ENCODE measurements around the gene RIMS4. TPM values are rescaled to one million over a fixed set of nuclear protein-coding genes. Genes with fewer than 3 reads are reported as not detected.
A peak's percentile ranks its signal among the peaks of the same experiment; 100 is the strongest.

Gene RIMS4
- total RNA-seq, 4 donors from 2014 or later, result 0.62 to 1.2 (median 0.64) TPM; not detected in 1

GRCh38 chr20:44756011-44756688, 54.2 kb downstream of the RIMS4 start:
- Histone ChIP-seq H3K27me3 (peaks cover under 1% of the 10 kb centered on the region), H3K9me3 (no peaks in the 10 kb centered on the region), H3K36me3 (no peaks in the 10 kb centered on the region), H3K4me3 (no peak overlapping the region), H3K4me1 (no peaks in the 10 kb centered on the region), H3K27ac (no peak overlapping the region)
- TF ChIP-seq EP300 (IDR thresholded peaks at IDR 0.05), result no peak
- no peak for TF ChIP-seq POLR2AphosphoS5 (IDR thresholded peaks at IDR 0.05)
- TF ChIP-seq CTCF (IDR thresholded peaks at IDR 0.05), result no peak
- no peak for TF ChIP-seq POLR2A (IDR thresholded peaks at IDR 0.05)
- DNase-seq (ENCODE audit: low spot score in 2 of 2), result peak in 1 of 2 donors; percentile 74
- WGBS, result 86% methylated on average over 13 of the region's 18 CpGs

GRCh38 chr20:44754554-44754953, 55.8 kb downstream of the RIMS4 start:
- no peaks in the 10 kb centered on the region for H3K36me3 ChIP-seq
- H3K27ac ChIP-seq, result no peak overlapping the region
- H3K4me1 ChIP-seq, result peaks cover 9% of the 10 kb centered on the region
- no peak overlapping the region for H3K4me3 ChIP-seq
- WGBS, result 44% methylated on average over 7 of the region's 7 CpGs
- peaks cover 17% of the 10 kb centered on the region for H3K27me3 ChIP-seq
- no peaks in the 10 kb centered on the region for H3K9me3 ChIP-seq
- TF ChIP-seq EP300 (IDR thresholded peaks at IDR 0.05), result no peak
- no peak for TF ChIP-seq POLR2AphosphoS5 (IDR thresholded peaks at IDR 0.05)
- no peak for TF ChIP-seq POLR2A (IDR thresholded peaks at IDR 0.05)
- no peak for TF ChIP-seq CTCF (IDR thresholded peaks at IDR 0.05)
- no peak for DNase-seq (ENCODE audit: low spot score in 2 of 2)

GRCh38 chr20:44752099-44752931, 58.0 kb downstream of the RIMS4 start:
- no peak for DNase-seq (ENCODE audit: low spot score in 2 of 2)
- no peaks in the 10 kb centered on the region for H3K36me3 ChIP-seq
- peaks cover 17% of the 10 kb centered on the region for H3K4me1 ChIP-seq
- H3K27ac ChIP-seq, result no peak overlapping the region
- TF ChIP-seq CTCF (IDR thresholded peaks at IDR 0.05) (no peak), EP300 (IDR thresholded peaks at IDR 0.05) (no peak), POLR2AphosphoS5 (IDR thresholded peaks at IDR 0.05) (no peak), POLR2A (IDR thresholded peaks at IDR 0.05) (no peak)
- no peak overlapping the region for H3K4me3 ChIP-seq
- 40% methylated on average over 4 of the region's 17 CpGs for WGBS
- H3K9me3 ChIP-seq, result no peaks in the 10 kb centered on the region
- H3K27me3 ChIP-seq, result peaks cover 20% of the 10 kb centered on the region

GRCh38 chr20:44750081-44750805, 60.1 kb downstream of the RIMS4 start:
- 56% methylated on average over 49 of the region's 73 CpGs for WGBS
- Histone ChIP-seq H3K27me3 (peaks cover 20% of the 10 kb centered on the region), H3K36me3 (no peaks in the 10 kb centered on the region), H3K4me1 (peaks cover 36% of the 10 kb centered on the region), H3K4me3 (no peak overlapping the region), H3K9me3 (no peaks in the 10 kb centered on the region), H3K27ac (no peak overlapping the region)
- DNase-seq (ENCODE audit: low spot score in 2 of 2), result no peak
- peak in 1 of 2 donors; percentile 47 for TF ChIP-seq CTCF (IDR thresholded peaks at IDR 0.05)
- no peak for TF ChIP-seq EP300 (IDR thresholded peaks at IDR 0.05)

- 69% methylated on average over 3 of the region's 3 CpGs for WGBS
- no peak for DNase-seq (ENCODE audit: low spot score in 2 of 2)
- no peaks in the 10 kb centered on the region for H3K9me3 ChIP-seq
- peaks cover 40% of the 10 kb centered on the region for H3K4me1 ChIP-seq
- peaks cover 20% of the 10 kb centered on the region for H3K27me3 ChIP-seq
- H3K27ac ChIP-seq, result no peak overlapping the region
- H3K36me3 ChIP-seq, result no peaks in the 10 kb centered on the region
- no peak overlapping the region for H3K4me3 ChIP-seq
- TF ChIP-seq EP300 (IDR thresholded peaks at IDR 0.05), result no peak
- no peak for TF ChIP-seq POLR2A (IDR thresholded peaks at IDR 0.05)
- no peak for TF ChIP-seq POLR2AphosphoS5 (IDR thresholded peaks at IDR 0.05)
- no peak for TF ChIP-seq CTCF (IDR thresholded peaks at IDR 0.05)
These were observed 62.4 kb downstream of the RIMS4 start for GRCh38 chr20:44748005-44748370.
